ENCODE measurements around the gene GSK3B.

The GSK3B gene

GRCh38 chr3:120119846-120120510 is 25.7 kb upstream of the GSK3B start:
- H3K4me1 ChIP-seq (ENCODE audit: control insufficient read depth, insufficient read depth, low read length, poor library complexity, severe bottlenecking): peaks cover 1% of the 10 kb centered on the region

GRCh38 chr3:120114981-120115380 is 20.7 kb upstream of the GSK3B start:
- Histone ChIP-seq H3K4me1 (ENCODE audit: control insufficient read depth, insufficient read depth, low read length, poor library complexity, severe bottlenecking) (peaks cover 9% of the 10 kb centered on the region), H3K27ac (ENCODE audit: low read depth, low read length, severe bottlenecking) (no peak overlapping the region), H3K9me3 (ENCODE audit: control insufficient read depth, low read length) (peaks cover 7% of the 10 kb centered on the region), H3K36me3 (ENCODE audit: control insufficient read depth, insufficient read depth, low read length) (no peaks in the 10 kb centered on the region), H3K4me3 (ENCODE audit: extremely low read depth, insufficient read depth, low read length, poor library complexity, severe bottlenecking) (no peak overlapping the region)
- no CpG with 5 or more reads among the region's 2 CpGs for WGBS, 2 experiments (ENCODE audit: insufficient coverage in 2 of 2)

More at GRCh38 chr3:120119846-120120510, 25.7 kb upstream of the GSK3B start:
- H3K36me3 ChIP-seq (ENCODE audit: control insufficient read depth, insufficient read depth, low read length): no peaks in the 10 kb centered on the region
- WGBS, 2 experiments (ENCODE audit: insufficient coverage in 2 of 2): 85 to 94% methylated on average over 7 of the region's 7 CpGs
- H3K4me3 ChIP-seq (ENCODE audit: extremely low read depth, insufficient read depth, low read length, poor library complexity, severe bottlenecking): no peak overlapping the region
- peaks cover 7% of the 10 kb centered on the region for H3K9me3 ChIP-seq (ENCODE audit: control insufficient read depth, low read length)
- H3K27ac ChIP-seq (ENCODE audit: low read depth, low read length, severe bottlenecking): no peak overlapping the region

DNA sequence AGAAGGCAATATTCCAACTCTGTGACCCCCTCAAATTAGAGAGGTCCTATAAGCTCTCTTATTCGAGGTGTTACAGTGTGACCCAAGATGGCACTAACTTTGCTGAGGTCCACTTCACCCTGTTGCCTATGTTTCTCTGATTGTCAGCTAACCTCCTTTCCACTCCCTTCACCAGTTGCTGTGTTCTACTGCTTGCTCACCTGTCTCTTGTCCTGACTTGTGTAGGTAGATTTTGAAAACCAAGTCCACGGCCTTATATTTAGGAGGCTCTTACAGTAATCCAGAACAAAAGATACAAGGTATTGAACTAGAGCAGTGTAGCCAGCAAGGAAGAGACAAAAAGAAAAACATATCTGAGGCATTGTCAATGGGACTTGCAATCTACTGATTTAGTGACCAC is 20.1 kb upstream of the GSK3B start:
- H3K27ac ChIP-seq (ENCODE audit: low read depth, low read length, severe bottlenecking): no peak overlapping the region
- 87 to 100% methylated on average over 1 of the region's 2 CpGs for WGBS, 2 experiments (ENCODE audit: insufficient coverage in 2 of 2)
- H3K9me3 ChIP-seq (ENCODE audit: control insufficient read depth, low read length): peaks cover 7% of the 10 kb centered on the region
- H3K4me1 ChIP-seq (ENCODE audit: control insufficient read depth, insufficient read depth, low read length, poor library complexity, severe bottlenecking): peaks cover 9% of the 10 kb centered on the region
- H3K36me3 ChIP-seq (ENCODE audit: control insufficient read depth, insufficient read depth, low read length): no peaks in the 10 kb centered on the region
- H3K4me3 ChIP-seq (ENCODE audit: extremely low read depth, insufficient read depth, low read length, poor library complexity, severe bottlenecking): no peak overlapping the region

DNA sequence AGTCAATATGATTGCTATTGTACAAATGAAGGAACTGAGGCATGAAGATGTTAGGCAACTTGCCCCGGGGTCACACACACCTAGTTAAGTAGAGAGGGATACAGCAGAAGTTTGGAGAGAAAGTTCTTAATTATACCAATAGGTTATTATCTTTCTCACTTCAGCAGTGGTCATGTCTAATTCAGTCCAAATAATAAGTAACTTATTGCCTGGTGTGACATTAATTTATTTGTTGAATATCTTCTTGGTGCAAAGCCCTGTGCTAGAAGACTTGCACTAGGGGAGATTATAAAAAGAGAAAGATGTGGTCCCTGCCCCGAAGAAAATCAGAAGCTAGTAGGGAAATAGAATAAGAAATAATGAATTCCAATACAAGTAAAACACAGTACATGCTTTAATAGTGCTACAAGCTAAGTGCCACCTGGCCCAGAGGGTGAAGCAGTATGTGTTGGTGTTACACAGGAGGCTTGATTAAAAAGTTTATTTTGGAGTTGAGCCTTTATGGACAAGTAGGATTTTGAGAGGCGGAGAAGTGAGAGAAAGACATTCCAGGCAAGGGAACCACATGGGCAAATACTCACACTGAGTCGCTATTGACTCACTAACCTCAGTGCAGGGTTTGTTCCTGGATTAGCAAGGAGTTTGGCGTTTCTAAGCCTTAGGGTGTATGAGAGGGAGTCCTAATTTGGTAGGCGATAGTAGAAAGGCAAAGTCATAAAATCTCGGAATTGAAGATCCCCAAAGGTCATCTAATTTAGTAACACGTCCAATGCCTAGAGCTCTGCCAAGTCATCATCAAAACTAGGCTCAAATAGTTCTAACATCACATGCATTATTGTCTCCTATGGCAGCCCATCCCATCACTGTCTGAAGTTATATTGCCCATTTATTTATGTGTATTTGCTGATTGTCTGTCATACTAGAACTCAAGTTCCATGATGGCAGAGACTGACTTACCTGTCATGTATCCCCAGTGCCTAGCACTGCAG is 19.2 kb upstream of the GSK3B start:
- WGBS, 2 experiments (ENCODE audit: insufficient coverage in 2 of 2): 83 to 88% methylated on average over 4 to 5 of the region's 8 CpGs
- Histone ChIP-seq H3K4me1 (ENCODE audit: control insufficient read depth, insufficient read depth, low read length, poor library complexity, severe bottlenecking) (peaks cover 9% of the 10 kb centered on the region), H3K27ac (ENCODE audit: low read depth, low read length, severe bottlenecking) (no peak overlapping the region), H3K4me3 (ENCODE audit: extremely low read depth, insufficient read depth, low read length, poor library complexity, severe bottlenecking) (no peak overlapping the region), H3K36me3 (ENCODE audit: control insufficient read depth, insufficient read depth, low read length) (no peaks in the 10 kb centered on the region), H3K9me3 (ENCODE audit: control insufficient read depth, low read length) (peaks cover 7% of the 10 kb centered on the region)

DNA sequence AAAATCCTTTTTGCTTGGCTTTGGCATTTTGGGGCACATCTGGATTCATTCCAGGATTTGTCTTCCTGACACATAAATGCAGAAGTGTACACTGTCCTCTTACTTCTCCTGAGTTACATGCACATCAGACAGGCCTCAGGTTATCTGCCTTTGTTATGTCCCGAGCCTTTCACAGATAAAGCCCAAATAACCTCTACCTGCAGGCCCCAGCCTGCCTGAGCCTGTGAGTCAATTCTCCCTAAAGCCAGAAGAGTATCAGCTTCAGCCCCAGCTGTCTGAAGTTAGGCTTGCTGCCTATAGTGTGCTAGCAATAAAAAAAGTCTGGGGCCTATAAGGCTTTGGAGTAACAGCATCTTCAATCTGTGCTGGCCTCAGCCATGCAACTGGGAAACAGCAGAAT is 17.7 kb upstream of the GSK3B start:
- Histone ChIP-seq H3K27ac (ENCODE audit: low read depth, low read length, severe bottlenecking) (no peak overlapping the region), H3K9me3 (ENCODE audit: control insufficient read depth, low read length) (peaks cover 1% of the 10 kb centered on the region), H3K4me3 (ENCODE audit: extremely low read depth, insufficient read depth, low read length, poor library complexity, severe bottlenecking) (no peak overlapping the region), H3K4me1 (ENCODE audit: control insufficient read depth, insufficient read depth, low read length, poor library complexity, severe bottlenecking) (peaks cover 9% of the 10 kb centered on the region), H3K36me3 (ENCODE audit: control insufficient read depth, insufficient read depth, low read length) (no peaks in the 10 kb centered on the region)
- WGBS, 2 experiments (ENCODE audit: insufficient coverage in 2 of 2): 100% methylated on average over 1 of the region's 1 CpG

- Histone ChIP-seq H3K9me3 (ENCODE audit: control insufficient read depth, low read length) (no peaks in the 10 kb centered on the region), H3K27ac (ENCODE audit: low read depth, low read length, severe bottlenecking) (no peak overlapping the region), H3K4me1 (ENCODE audit: control insufficient read depth, insufficient read depth, low read length, poor library complexity, severe bottlenecking) (no peaks in the 10 kb centered on the region), H3K4me3 (ENCODE audit: extremely low read depth, insufficient read depth, low read length, poor library complexity, severe bottlenecking) (no peak overlapping the region), H3K36me3 (ENCODE audit: control insufficient read depth, insufficient read depth, low read length) (peaks cover 10% of the 10 kb centered on the region)
- WGBS, 2 experiments (ENCODE audit: insufficient coverage in 2 of 2): 79 to 85% methylated on average over 2 of the region's 7 CpGs
These were observed 9.0 kb upstream of the GSK3B start for GRCh38 chr3:120103276-120103675.

DNA sequence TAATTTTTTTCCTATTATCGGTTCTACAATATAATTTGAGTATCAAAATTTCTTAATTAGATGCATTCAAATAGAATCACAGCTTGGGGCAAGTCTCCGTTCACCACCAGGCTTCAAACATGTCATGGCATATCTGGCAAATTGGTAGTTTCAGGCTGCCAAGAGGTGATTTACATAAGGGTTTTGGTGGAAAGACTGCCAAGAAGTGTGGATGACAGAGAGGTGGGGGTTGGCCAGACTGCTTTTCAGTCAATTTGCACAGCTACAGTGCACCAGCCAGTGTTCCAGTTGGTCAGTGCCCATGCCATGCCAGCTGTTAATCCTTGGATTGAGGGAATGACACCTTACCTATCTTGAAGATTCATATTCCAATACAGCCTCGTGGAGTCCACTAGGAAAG is 8.4 kb upstream of the GSK3B start:
- no peak overlapping the region for H3K27ac ChIP-seq (ENCODE audit: low read depth, low read length, severe bottlenecking)
- H3K36me3 ChIP-seq (ENCODE audit: control insufficient read depth, insufficient read depth, low read length): peaks cover 16% of the 10 kb centered on the region
- no peaks in the 10 kb centered on the region for H3K4me1 ChIP-seq (ENCODE audit: control insufficient read depth, insufficient read depth, low read length, poor library complexity, severe bottlenecking)
- H3K9me3 ChIP-seq (ENCODE audit: control insufficient read depth, low read length): no peaks in the 10 kb centered on the region
- WGBS, 2 experiments (ENCODE audit: insufficient coverage in 2 of 2): 100% methylated on average over 1 of the region's 3 CpGs; no CpG with 5 or more reads in 1 of the 2 experiments
- H3K4me3 ChIP-seq (ENCODE audit: extremely low read depth, insufficient read depth, low read length, poor library complexity, severe bottlenecking): no peak overlapping the region

GRCh38 chr3:120102232-120102631 is 8.0 kb upstream of the GSK3B start:
- Histone ChIP-seq H3K4me1 (ENCODE audit: control insufficient read depth, insufficient read depth, low read length, poor library complexity, severe bottlenecking) (no peaks in the 10 kb centered on the region), H3K36me3 (ENCODE audit: control insufficient read depth, insufficient read depth, low read length) (peaks cover 16% of the 10 kb centered on the region), H3K27ac (ENCODE audit: low read depth, low read length, severe bottlenecking) (no peak overlapping the region), H3K9me3 (ENCODE audit: control insufficient read depth, low read length) (no peaks in the 10 kb centered on the region), H3K4me3 (ENCODE audit: extremely low read depth, insufficient read depth, low read length, poor library complexity, severe bottlenecking) (no peak overlapping the region)
- no CpG with 5 or more reads among the region's 3 CpGs for WGBS, 2 experiments (ENCODE audit: insufficient coverage in 2 of 2)

- H3K27ac ChIP-seq (ENCODE audit: low read depth, low read length, severe bottlenecking): no peak overlapping the region
- H3K4me3 ChIP-seq (ENCODE audit: extremely low read depth, insufficient read depth, low read length, poor library complexity, severe bottlenecking): no peak overlapping the region
- no peaks in the 10 kb centered on the region for H3K9me3 ChIP-seq (ENCODE audit: control insufficient read depth, low read length)
- peaks cover 16% of the 10 kb centered on the region for H3K36me3 ChIP-seq (ENCODE audit: control insufficient read depth, insufficient read depth, low read length)
- 83% methylated on average over 2 of the region's 3 CpGs; no CpG with 5 or more reads in 1 of the 2 experiments for WGBS, 2 experiments (ENCODE audit: insufficient coverage in 2 of 2)
- no peaks in the 10 kb centered on the region for H3K4me1 ChIP-seq (ENCODE audit: control insufficient read depth, insufficient read depth, low read length, poor library complexity, severe bottlenecking)
These were observed 7.4 kb upstream of the GSK3B start for GRCh38 chr3:120101624-120102023.

DNA sequence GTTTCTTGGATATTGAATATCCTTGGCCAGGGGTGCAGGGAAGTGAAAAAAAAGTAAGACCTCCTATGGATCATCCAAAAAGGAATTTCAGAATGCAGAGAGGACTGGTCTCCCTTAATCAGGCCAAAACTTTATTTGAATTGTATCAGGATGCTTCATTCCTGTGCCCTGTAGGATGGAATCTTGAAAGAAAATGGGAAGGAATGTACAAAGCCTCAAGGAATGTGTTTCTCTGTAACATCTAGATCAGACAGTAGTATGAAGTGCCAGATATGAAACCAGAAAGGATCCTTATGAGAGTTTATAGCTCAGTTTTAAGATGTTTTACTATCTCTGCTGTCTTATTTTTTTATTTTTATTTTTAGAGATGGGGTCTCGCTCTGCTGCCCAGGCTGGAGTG is 6.5 kb upstream of the GSK3B start:
- Histone ChIP-seq H3K36me3 (ENCODE audit: control insufficient read depth, insufficient read depth, low read length) (peaks cover 16% of the 10 kb centered on the region), H3K4me1 (ENCODE audit: control insufficient read depth, insufficient read depth, low read length, poor library complexity, severe bottlenecking) (no peaks in the 10 kb centered on the region), H3K4me3 (ENCODE audit: extremely low read depth, insufficient read depth, low read length, poor library complexity, severe bottlenecking) (no peak overlapping the region), H3K9me3 (ENCODE audit: control insufficient read depth, low read length) (no peaks in the 10 kb centered on the region), H3K27ac (ENCODE audit: low read depth, low read length, severe bottlenecking) (no peak overlapping the region)
- 100% methylated on average over 1 of the region's 1 CpG; no CpG with 5 or more reads in 1 of the 2 experiments for WGBS, 2 experiments (ENCODE audit: insufficient coverage in 2 of 2)

- H3K4me1 ChIP-seq (ENCODE audit: control insufficient read depth, insufficient read depth, low read length, poor library complexity, severe bottlenecking): no peaks in the 10 kb centered on the region
- H3K36me3 ChIP-seq (ENCODE audit: control insufficient read depth, insufficient read depth, low read length): peaks cover 16% of the 10 kb centered on the region
- no peak overlapping the region for H3K4me3 ChIP-seq (ENCODE audit: extremely low read depth, insufficient read depth, low read length, poor library complexity, severe bottlenecking)
- no peaks in the 10 kb centered on the region for H3K9me3 ChIP-seq (ENCODE audit: control insufficient read depth, low read length)
- H3K27ac ChIP-seq (ENCODE audit: low read depth, low read length, severe bottlenecking): no peak overlapping the region
These were observed 4.5 kb upstream of the GSK3B start for GRCh38 chr3:120098710-120099109.
